WERI-Rb-1 (cell line): Measurements from ENCODE around the gene HEY2.
A peak's percentile ranks its signal among the peaks of the same experiment; 100 is the strongest.

Experiments used
- DNase-seq: peaks from one replicate; pipeline ENCODE4 v3.0.0-alpha.2; 2020
- H3K27ac ChIP-seq: fragments of 250-450 bp; sonication (Bioruptor Pico); 2 replicates; pipeline ENCODE4 v1.5.1; 2020; ENCODE audit warnings: mild to moderate bottlenecking, moderate library complexity
- H3K27me3 ChIP-seq: fragments of 250-450 bp; sonication (Bioruptor Pico); 2 replicates; pipeline ENCODE4 v1.5.1; 2021; ENCODE audit warnings: mild to moderate bottlenecking, low read depth, moderate library complexity; ENCODE audit not compliant: insufficient read depth, severe bottlenecking
- H3K36me3 ChIP-seq: fragments of 250-450 bp; sonication (Bioruptor Pico); 2 replicates; pipeline ENCODE4 v1.5.1; 2020; ENCODE audit warnings: mild to moderate bottlenecking, moderate library complexity
- H3K4me3 ChIP-seq: 2 replicates; pipeline ENCODE4 v1.5.1; 2011; ENCODE audit warnings: low read depth, mild to moderate bottlenecking, control low read depth, low read length
- H3K9me3 ChIP-seq: fragments of 250-450 bp; sonication (Bioruptor Pico); 2 replicates; pipeline ENCODE4 v1.5.1; 2021; ENCODE audit warnings: mild to moderate bottlenecking, moderate library complexity; ENCODE audit not compliant: severe bottlenecking
- CTCF ChIP-seq: IDR thresholded peaks from 2 replicates; pipeline ENCODE4 v1.5.1; 2011; ENCODE audit warnings: low read depth, mild to moderate bottlenecking, control low read depth, inconsistent platforms, low read length

The HEY2 gene

GRCh38 chr6:125750692-125751333 is 1.4 kb downstream of the HEY2 start:
- Histone ChIP-seq H3K27ac (no peak overlapping the region), H3K4me3 (peak overlapping the region; percentile 70), H3K27me3 (peaks cover 21% of the 10 kb centered on the region), H3K36me3 (no peaks in the 10 kb centered on the region), H3K9me3 (no peaks in the 10 kb centered on the region)
- no peak for DNase-seq
- TF ChIP-seq CTCF: no peak

GRCh38 chr6:125751334-125751916 is 2.0 kb downstream of the HEY2 start:
- H3K27me3 ChIP-seq: peaks cover 21% of the 10 kb centered on the region
- no peak overlapping the region for H3K4me3 ChIP-seq
- no peak for DNase-seq
- no peaks in the 10 kb centered on the region for H3K36me3 ChIP-seq
- no peak for TF ChIP-seq CTCF
- no peak overlapping the region for H3K27ac ChIP-seq
- no peaks in the 10 kb centered on the region for H3K9me3 ChIP-seq

GRCh38 chr6:125752773-125753172 is 3.3 kb downstream of the HEY2 start:
- Histone ChIP-seq H3K4me3 (no peak overlapping the region), H3K9me3 (no peaks in the 10 kb centered on the region), H3K36me3 (no peaks in the 10 kb centered on the region), H3K27ac (no peak overlapping the region), H3K27me3 (peaks cover 12% of the 10 kb centered on the region)
- no peak for DNase-seq
- TF ChIP-seq CTCF: no peak

GRCh38 chr6:125753218-125753936 is 3.9 kb downstream of the HEY2 start:
- no peaks in the 10 kb centered on the region for H3K36me3 ChIP-seq
- no peak overlapping the region for H3K27ac ChIP-seq
- no peaks in the 10 kb centered on the region for H3K9me3 ChIP-seq
- peaks cover 5% of the 10 kb centered on the region for H3K27me3 ChIP-seq
- no peak overlapping the region for H3K4me3 ChIP-seq
- DNase-seq: no peak
- TF ChIP-seq CTCF: no peak

GRCh38 chr6:125753937-125754259 is 4.5 kb downstream of the HEY2 start:
- H3K9me3 ChIP-seq: no peaks in the 10 kb centered on the region
- no peaks in the 10 kb centered on the region for H3K36me3 ChIP-seq
- TF ChIP-seq CTCF: no peak
- no peak overlapping the region for H3K4me3 ChIP-seq
- peaks cover under 1% of the 10 kb centered on the region for H3K27me3 ChIP-seq
- no peak for DNase-seq
- H3K27ac ChIP-seq: no peak overlapping the region

- no peak overlapping the region for H3K4me3 ChIP-seq
- no peaks in the 10 kb centered on the region for H3K36me3 ChIP-seq
- no peak for DNase-seq
- H3K27me3 ChIP-seq: no peaks in the 10 kb centered on the region
- no peak overlapping the region for H3K27ac ChIP-seq
- H3K9me3 ChIP-seq: no peaks in the 10 kb centered on the region
- TF ChIP-seq CTCF: no peak
Observed at GRCh38 chr6:125754566-125754965, 5.1 kb downstream of the HEY2 start.
